ENCODE results near the gene GDPD5.

GDPD5 gene, protein sequence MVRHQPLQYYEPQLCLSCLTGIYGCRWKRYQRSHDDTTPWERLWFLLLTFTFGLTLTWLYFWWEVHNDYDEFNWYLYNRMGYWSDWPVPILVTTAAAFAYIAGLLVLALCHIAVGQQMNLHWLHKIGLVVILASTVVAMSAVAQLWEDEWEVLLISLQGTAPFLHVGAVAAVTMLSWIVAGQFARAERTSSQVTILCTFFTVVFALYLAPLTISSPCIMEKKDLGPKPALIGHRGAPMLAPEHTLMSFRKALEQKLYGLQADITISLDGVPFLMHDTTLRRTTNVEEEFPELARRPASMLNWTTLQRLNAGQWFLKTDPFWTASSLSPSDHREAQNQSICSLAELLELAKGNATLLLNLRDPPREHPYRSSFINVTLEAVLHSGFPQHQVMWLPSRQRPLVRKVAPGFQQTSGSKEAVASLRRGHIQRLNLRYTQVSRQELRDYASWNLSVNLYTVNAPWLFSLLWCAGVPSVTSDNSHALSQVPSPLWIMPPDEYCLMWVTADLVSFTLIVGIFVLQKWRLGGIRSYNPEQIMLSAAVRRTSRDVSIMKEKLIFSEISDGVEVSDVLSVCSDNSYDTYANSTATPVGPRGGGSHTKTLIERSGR
- 10.7 to 78.6 reads per million in 2 experiments for total RNA-seq

DNA sequence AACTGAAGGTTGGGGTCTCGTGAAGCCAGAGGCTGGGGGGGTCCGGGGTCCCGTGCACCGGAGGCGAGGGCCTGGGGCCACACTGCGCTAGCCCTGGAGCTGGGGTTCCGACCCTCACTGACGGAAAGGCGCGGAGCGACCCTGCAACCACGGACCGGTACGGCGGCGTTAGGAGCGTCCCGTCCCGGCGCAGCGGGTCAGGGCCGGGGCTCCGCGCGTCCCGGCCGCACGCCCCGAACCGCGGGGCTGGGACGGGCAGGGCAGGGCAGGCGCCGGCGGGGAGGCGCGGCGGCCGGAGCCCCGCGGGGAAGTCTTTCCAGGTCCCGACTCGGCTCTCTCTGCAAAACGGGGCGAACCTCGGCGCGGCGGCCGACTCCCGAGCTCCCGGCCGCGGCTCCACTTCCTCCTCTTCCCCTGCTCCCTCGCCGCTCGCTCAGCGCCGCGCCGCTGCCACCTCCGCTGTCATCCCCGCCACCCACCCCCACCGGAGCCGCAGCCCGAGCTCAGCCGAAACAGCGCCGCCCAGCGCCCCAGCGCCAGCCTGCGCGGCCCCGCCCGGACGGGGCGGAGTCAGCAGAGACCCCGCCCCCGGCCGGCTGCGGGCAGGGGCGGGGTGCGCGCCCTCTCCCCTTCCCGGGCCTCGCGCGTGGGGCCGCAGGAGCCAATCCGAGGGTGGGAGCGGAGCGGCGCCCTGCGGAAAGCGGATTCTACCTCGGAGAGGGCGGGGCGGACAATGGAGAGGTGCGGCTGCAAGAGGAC is at the start of gene GDPD5:
GDPD5 (minus strand) TSS at position 509 of the 759 bp plus-strand sequence. CDS start 48,206 bp downstream, outside the sequence.
- DNase-seq (ENCODE audit: low read depth), result peak; percentile 80

DNA sequence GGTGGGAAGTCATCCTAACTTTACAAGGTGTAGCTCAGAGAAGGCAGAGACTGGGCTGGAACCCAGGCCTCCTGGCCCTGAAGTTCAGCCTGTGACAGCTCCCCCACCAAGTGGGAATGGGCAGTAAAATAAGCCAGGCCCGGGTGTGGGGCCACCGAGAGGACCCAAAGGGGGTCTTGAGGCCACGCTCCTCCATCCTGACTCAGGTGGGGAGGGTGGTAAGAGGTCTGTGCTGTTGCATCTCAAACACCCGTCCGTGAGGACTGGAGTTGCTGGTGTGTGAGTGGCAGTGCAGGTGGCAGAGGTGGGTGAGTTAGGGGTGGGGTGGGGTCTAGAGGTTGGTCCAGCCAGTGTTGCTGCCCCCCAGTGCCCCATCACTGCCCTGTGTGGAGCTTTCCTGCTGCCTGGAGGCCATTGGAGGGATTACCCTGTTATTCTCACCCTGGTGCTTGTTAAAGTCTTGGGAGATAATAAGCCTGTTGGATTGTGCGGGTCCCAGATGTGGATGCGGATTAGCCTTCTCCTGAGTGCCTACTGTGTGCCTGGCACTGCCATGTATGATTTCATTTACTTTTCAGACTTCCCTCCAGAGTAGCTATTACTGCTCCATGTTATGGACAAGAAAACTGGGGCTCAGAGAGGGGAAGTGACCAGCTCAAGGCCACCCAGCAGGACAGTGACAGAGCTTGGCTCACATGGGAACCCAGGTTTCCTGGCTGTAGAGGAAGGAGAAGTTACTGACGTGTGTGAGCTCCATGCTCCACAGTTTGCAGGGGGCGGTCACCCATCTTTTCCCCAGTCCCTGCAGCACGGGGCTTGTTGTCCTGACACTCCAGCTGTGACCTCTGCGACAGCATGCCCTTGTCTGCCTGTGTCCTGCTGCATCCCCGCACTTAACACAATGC is 49.2 kb upstream of the GDPD5 start:
- DNase-seq (ENCODE audit: low read depth), result no peak

DNA sequence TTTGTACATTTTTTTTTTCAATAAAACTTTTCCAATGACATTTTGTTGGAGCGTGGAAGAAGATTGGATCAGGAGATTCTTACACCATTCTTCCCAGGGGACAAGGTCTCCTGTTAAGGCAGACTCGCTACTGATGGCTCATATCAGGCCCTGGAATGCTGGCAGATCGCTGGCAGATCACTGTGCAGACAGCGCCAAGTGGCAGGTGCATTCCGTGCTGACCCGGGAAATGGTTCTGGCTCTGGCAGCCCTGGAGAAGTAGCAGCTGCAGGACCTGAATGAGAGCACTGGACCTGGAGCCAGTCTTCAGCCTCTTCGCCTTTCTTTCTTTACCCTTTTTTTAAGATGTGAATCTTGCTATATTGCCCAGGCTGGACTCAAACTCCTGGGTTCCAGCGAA is 47.0 kb upstream of the GDPD5 start:
- DNase-seq (ENCODE audit: low read depth), result no peak

DNA sequence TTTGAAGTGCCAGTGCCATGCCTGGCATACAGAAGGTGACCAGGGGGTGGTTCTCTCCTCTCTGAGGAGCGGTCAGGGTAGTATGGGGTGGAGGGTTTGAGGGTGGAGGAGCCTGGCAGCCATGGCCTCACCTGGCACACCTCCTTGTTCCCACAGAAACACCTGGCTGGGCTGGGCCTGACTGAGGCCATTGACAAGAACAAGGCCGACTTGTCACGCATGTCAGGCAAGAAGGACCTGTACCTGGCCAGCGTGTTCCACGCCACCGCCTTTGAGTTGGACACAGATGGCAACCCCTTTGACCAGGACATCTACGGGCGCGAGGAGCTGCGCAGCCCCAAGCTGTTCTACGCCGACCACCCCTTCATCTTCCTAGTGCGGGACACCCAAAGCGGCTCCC is 45.9 kb upstream of the GDPD5 start:
- no peak for DNase-seq (ENCODE audit: low read depth)

DNA sequence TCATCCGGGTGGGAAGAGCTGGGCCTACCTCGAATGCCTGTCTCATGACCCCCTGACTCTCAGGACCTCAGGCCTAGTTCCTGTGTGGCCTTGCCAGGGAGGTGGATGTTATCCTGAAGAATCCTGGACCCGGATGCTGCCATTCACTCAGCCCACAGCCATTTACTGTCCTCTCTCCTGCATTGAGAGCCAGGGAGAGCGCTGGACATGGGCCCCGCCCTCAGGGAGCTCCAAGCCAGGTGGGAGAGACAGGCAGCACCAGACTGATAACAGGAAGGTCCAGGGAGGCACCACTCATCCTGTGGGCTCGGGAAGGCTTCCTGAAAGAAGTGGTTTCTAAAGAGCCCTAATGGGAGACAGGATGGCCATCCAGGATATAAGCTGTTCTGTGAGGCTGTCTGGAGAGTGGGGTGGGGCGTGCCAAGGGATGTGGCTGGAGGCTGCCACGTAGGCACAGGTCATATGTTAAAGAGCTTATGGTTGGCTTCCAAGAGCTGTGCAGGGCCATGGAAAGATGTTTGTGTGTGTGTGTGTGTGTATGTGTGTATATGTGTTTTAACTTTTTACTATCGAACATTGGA is 44.9 kb upstream of the GDPD5 start:
- no peak for DNase-seq (ENCODE audit: low read depth)

DNA sequence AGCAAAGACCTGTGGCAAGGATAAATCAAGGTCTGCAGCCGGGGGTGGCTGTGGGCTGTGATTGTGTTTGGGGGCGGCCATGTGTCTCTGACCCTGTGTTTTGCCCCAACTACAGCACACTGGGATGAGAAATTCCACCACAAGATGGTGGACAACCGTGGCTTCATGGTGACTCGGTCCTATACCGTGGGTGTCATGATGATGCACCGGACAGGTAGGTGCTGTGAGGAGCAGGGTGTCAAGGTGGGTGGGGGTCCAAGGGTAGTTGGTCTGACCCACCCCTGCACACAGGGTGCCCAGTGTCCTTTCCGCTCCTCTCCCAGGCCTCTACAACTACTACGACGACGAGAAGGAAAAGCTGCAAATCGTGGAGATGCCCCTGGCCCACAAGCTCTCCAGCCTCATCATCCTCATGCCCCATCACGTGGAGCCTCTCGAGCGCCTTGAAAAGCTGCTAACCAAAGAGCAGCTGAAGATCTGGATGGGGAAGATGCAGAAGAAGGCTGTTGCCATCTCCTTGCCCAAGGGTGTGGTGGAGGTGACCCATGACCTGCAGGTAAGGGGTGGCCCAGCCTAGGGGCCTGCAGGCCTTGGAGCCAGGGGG is 43.0 kb upstream of the GDPD5 start:
- no peak for DNase-seq (ENCODE audit: low read depth)

DNA sequence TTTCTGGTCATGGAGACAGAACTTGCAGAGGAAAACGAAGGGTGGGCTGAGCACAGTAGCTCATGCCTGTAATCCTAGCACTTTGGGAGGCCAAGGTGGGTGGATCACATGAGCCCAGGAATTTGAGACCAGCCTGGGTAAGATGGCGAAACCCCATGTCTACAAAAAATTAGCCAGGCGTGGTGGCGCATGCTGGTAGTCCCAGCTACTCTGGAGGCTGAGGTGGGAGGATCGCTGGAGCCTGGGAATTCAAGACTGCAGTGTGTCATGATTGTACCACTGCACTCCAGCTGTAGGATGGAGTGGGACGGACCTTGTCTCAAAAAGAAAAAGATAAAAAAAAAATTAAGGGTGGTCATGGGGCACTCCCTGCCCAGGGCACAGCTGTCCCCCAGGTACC is 42.2 kb upstream of the GDPD5 start:
- DNase-seq (ENCODE audit: low read depth), result no peak

DNA sequence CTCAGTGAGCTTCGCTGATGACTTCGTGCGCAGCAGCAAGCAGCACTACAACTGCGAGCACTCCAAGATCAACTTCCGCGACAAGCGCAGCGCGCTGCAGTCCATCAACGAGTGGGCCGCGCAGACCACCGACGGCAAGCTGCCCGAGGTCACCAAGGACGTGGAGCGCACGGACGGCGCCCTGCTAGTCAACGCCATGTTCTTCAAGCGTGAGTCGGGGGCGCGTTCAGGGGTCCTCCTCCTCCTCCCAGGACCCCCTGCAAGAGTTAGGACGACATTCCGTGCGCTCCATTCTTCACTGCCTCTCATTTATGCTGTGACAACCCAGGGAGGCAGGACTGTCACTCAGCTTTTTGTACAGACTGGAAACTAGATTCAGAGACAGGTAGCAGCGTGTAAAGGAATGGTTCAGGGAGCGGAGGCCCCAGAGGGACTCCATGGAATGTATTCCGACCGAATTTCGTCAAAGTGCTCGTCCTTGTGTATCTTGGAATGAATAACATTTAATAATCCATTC is 41.1 kb upstream of the GDPD5 start:
- no peak for DNase-seq (ENCODE audit: low read depth)

DNA sequence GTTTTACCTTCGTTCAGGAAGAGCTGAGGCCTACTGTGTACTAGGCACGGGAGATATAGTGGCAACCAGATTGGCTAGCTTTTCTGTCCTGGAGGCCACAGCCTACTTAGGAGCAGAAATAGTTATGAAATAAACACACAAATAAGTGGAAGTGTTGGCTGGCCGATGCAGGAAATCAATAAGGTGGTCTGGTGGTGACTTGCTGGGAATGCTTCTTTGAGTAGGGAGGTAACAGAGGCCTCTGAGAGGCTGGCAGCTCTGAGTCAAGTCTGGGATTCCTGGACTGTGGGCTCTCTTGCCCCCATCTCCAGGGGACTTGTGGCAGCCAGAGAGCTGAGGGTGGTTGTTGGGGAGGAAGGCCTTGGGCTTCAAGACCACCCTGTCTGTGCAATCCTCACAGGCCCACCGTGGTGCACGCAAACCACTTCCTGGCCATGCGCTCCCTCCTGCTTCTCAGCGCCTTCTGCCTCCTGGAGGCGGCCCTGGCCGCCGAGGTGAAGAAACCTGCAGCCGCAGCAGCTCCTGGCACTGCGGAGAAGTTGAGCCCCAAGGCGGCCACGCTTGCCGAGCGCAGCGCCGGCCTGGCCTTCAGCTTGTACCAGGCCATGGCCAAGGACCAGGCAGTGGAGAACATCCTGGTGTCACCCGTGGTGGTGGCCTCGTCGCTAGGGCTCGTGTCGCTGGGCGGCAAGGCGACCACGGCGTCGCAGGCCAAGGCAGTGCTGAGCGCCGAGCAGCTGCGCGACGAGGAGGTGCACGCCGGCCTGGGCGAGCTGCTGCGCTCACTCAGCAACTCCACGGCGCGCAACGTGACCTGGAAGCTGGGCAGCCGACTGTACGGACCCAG is 40.4 kb upstream of the GDPD5 start:
- DNase-seq (ENCODE audit: low read depth), result no peak

DNA sequence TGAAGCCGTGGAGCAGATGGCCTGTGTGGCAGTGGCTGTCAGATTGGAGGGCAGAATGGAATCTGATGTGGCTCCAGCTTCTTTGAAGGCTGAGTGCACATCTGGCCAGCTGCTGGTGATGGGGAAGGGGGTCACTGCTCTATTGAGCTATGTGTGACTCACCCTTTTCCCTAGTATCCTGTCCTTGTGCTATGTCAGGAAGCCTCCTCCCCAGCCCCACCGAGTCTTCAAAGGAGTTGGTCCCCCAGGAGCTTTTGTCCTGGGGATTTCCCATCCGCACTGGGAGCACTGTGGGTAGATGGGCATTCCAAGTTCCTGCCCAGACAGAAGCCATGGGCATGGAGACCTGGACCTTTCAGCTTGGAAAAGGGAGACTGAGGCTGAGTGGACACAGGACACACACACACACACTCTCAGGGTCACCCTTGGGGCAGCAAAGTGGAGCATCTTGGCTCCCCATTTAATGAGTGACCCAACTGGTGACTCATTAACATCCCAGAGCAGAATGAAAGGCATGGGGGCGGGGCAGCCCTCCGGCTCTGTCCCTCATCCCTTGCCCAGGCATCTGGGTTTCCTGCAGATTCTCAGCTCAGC is 39.6 kb upstream of the GDPD5 start:
- DNase-seq (ENCODE audit: low read depth), result no peak

DNA sequence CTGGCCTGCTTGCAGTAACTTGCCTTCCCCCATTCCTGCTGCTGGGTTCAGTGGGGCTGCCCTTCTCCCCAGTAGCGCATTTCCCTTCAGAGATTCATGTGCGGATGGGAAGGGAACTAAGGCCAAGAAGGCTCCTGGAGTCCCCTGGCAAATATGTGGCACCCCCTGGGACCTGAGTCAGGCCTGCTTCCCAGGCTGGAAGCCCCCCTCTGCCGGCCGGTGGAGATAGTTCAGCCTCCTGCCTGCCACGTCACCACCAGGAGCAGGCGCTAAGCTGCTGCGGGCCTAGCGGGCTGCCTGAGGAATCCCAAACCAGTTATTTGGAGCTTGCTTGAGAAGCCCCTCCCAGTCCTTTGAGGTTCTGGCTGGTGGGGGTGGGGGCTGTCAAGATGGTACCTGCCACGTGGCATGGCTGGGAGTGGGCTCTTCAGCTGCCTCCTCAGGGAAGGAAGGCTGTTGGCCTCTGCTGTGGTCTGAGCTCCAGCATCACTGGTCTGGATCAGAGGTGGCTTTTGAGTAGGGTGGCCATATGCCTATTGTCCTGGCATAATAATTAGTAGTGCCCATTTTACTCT is 38.3 kb upstream of the GDPD5 start:
- DNase-seq (ENCODE audit: low read depth), result no peak

DNA sequence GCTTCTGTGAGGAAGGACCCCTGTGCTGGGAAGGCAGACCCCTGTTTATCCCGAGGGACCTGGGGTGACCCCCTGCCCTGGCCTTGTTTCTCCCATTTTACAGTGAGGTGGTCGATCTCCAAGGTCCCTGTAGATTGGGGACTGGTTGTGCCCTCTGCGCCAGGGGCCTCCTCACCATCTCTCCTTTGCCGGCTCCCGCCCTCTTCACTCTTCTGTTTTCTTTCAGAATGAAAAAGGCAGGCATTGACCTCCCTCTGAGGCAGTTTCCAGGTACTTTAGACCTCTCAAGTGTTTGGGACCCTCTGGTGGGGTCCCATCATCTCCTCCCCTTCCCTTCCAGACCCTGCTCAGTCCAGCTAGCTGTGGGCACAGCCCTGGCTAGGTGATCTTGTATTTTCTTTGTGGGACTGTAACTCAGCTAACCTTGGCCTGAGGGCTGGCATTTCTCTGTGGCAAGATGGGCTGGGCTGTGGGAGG is 37.8 kb upstream of the GDPD5 start:
- DNase-seq (ENCODE audit: low read depth), result no peak

DNA sequence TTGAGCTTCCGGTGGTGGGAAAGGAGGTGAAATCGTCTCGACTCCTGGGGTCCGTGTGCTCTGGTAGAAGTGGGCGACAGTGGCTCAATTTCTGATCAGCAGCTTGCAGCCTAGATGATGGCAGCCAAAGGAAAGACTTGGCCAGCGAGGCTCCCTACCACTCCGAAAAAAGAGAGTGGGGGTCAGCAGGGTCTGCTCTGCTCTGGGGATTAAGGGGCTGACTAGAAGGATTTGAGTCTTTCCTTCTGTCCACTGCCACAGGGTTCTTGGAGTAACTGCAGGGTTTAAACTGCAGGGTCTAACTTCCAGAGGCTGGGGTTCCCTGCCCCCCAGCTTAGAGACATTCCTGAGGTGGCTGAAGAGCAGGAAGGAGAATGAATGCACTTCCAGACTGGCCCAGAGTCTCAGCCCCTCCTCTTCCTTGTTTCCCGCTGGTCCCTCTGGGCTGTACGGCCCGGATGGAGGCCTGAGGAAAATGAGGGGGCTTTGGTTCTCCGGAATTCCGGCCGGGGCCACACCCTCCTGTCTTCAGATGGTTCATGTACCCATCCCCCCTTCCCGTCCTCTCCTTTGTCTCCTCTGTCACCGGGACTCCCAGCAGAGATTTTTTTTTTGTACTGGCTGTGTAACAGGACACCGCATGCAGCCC is 37.2 kb upstream of the GDPD5 start:
- DNase-seq (ENCODE audit: low read depth), result no peak

DNA sequence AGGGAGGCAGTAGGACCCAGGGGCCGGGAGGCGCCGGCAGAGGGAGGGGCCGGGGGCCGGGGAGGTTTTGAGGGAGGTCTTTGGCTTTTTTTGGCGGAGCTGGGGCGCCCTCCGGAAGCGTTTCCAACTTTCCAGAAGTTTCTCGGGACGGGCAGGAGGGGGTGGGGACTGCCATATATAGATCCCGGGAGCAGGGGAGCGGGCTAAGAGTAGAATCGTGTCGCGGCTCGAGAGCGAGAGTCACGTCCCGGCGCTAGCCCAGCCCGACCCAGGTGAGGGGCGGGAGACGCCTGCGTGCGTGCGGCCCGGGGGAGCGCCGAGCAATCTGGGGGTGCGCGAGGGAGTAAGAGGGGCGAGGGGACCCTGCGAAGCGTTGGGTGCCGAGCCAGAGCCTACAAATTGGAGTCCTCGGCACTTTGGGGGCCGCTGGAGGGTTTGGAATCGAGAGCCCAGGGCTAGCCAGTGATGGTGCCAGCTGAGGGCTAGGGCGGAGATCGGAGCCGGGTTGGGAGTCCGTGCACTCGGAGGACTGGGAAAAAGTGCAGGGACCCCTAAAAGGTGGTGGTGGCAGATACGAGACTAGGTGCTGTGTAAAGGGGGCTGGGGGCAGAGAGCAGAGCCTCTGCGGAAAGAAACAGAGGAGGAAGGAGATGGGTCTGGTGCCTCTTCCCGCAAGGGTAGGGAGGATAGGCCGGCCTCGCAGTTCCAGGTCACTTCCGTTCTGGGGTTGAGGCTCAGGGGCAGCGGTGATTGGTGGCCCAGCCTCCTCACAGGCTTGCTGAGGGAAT is 36.5 kb upstream of the GDPD5 start, which contains the start of gene SERPINH1:
SERPINH1 (plus strand) TSS at position 206 of the 788 bp plus-strand sequence. CDS start 4,097 bp downstream, outside the sequence.
- DNase-seq (ENCODE audit: low read depth), result peak; percentile 32

DNA sequence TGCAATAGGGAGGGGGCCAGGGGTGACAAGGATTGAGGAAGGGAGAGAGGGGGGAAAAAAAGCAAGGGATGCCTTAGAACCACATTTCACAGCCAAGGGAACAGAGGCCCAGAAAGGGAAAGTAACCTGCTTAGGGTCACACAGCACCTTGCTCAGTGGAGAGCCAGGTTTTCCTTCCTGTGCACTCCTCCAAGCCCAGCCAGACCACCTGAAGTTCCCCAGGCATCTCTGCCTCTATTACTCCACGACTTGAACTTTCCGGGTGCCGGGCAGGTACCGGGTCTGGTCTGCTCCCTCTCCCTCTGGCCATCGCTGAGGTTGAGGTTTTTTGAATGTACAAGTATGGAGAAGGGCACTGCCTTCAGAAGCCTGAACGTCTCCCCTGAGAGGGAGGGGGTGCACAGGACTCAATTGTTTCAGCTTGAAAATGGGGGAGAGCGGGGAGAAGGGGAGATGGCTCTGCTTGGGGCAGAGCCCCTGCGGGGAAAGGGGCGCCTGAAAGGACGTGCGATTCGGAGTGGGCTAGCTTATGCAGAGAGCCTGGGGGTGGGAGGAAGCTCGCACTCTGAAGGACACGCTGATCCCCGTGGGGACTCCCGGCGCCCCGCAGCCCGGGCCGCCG is 35.8 kb upstream of the GDPD5 start:
- no peak for DNase-seq (ENCODE audit: low read depth)

DNA sequence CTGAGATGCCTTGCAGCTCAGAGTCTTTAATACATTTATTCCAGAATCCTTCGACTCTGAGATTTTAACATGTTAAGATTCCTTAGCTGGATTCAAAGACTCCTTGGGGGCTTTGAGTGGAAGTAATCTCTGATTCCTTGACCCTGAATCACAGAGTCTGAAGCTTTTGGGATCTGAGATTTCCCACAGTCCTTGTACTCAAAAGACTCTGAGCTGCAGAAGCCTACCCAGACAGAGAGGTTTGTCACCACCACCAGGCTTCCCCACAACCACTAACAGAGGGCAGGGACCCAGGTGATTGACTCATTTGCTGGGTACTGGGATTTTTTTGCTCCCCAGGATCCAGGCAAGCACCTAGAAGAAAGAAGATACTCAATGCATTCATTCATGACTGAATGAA is 34.9 kb upstream of the GDPD5 start:
- DNase-seq (ENCODE audit: low read depth), result no peak

All from T follicular helper cell (primary cell).